ENCODE measurements around the gene CTDSP1. TPM values are rescaled to one million over a fixed set of nuclear protein-coding genes. Genes with fewer than 3 reads are reported as not detected.

CTDSP1 gene
- total and polyA plus RNA-seq, 2 donors (not counting 1 experiment from before 2014, with no cell fraction given): 99.8 to 207 TPM

DNA sequence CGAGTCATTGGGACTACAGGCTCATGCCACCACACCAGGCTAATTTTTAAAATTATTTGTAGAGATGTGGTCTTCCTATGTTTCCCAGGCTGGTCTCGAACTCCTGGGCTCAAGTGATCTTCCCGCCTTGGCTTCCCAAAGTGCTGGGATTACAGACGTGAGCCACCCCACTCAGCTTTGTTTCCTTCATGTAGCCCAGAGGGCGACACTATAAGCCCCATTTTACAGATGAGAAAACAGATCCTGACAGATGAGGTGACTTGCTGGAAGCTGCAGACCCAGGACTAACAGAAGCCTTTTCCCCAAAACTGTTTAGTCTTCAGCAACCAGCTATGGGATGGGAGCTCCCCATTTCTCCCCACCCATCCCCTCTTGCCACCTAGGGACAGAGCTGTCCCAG lies 7.2 kb upstream of the CTDSP1 start:
- Mint-ChIP-seq H3K4me1 (peaks cover 36% of the 10 kb centered on the region), H3K4me3 (no peak overlapping the region), H3K27ac (peak overlapping the region; percentile 20), H3K9me3 (ENCODE audit: insufficient read depth) (no peaks in the 10 kb centered on the region), H3K27me3 (no peaks in the 10 kb centered on the region)
- H3K79me2 ChIP-seq (ENCODE audit: control insufficient read depth, insufficient read depth, low read length): no peaks in the 10 kb centered on the region
- CTCF ChIA-PET: interaction anchor here (1.0 to 6.8 kb wide), 8 partner anchors 15 to 167 kb away, joined by 3 to 77 read pairs (median 6); partner anchors contain the start of genes AAMP, CATIP and PNKD
- no peak overlapping the region for H3K27ac ChIP-seq (ENCODE audit: low read length in 2 of 2)
- H3K4me2 ChIP-seq (replicated peaks; ENCODE audit: low read depth, low read length, poor library complexity, severe bottlenecking): no peak overlapping the region
- H3K9ac ChIP-seq (ENCODE audit: low read length): no peak overlapping the region
- ATAC-seq (ENCODE audit: low read depth): no peak
- H3K4me1 ChIP-seq (ENCODE audit: control insufficient read depth in 2 of 2, insufficient read depth in 2 of 2, low read length in 2 of 2): peaks cover 23 to 45% of the 10 kb centered on the region in 2 donors
- no peaks in the 10 kb centered on the region for H3K36me3 ChIP-seq (replicated peaks in 1 of 2; ENCODE audit: control extremely low read depth in 1 of 2, control insufficient read depth in 1 of 2, extremely low read depth in 1 of 2, insufficient read depth in 2 of 2, low read length in 1 of 2)
- POLR2A ChIA-PET: no interaction called here
- peak overlapping the region; percentile 27 for H2AFZ ChIP-seq (ENCODE audit: insufficient read depth, low read depth, low read length, poor library complexity, severe bottlenecking)
- no peak for DNase-seq
- peaks cover 0 to 17% (median 0%) of the 10 kb centered on the region in 3 donors for H3K9me3 ChIP-seq (ENCODE audit: control extremely low read depth in 1 of 3, control insufficient read depth in 2 of 3, insufficient read depth in 1 of 3, low read length in 2 of 3)
- WGBS (ENCODE audit: insufficient coverage): 85% methylated on average over 4 of the region's 5 CpGs
- TF ChIP-seq, protein P1, sequence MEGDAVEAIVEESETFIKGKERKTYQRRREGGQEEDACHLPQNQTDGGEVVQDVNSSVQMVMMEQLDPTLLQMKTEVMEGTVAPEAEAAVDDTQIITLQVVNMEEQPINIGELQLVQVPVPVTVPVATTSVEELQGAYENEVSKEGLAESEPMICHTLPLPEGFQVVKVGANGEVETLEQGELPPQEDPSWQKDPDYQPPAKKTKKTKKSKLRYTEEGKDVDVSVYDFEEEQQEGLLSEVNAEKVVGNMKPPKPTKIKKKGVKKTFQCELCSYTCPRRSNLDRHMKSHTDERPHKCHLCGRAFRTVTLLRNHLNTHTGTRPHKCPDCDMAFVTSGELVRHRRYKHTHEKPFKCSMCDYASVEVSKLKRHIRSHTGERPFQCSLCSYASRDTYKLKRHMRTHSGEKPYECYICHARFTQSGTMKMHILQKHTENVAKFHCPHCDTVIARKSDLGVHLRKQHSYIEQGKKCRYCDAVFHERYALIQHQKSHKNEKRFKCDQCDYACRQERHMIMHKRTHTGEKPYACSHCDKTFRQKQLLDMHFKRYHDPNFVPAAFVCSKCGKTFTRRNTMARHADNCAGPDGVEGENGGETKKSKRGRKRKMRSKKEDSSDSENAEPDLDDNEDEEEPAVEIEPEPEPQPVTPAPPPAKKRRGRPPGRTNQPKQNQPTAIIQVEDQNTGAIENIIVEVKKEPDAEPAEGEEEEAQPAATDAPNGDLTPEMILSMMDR (IDR thresholded peaks at IDR 0.05): no peak
- TF ChIP-seq EZH2 (IDR thresholded peaks at IDR 0.05; ENCODE audit: borderline replicate concordance, insufficient read depth, low read depth, low read length, poor library complexity, severe bottlenecking): no peak
- H3K27me3 ChIP-seq (replicated peaks in 1 of 4; ENCODE audit: control extremely low read depth in 1 of 4, control insufficient read depth in 3 of 4, insufficient read depth in 4 of 4, low read length in 3 of 4): peaks cover 0 to 7% (median 0%) of the 10 kb centered on the region in 4 experiments
- H4K20me1 ChIP-seq (ENCODE audit: control insufficient read depth, insufficient read depth, low read length, poor library complexity, severe bottlenecking): no peaks in the 10 kb centered on the region
- intact Hi-C loops (cut with micrococcal nuclease): no loop called here
- H3K4me3 ChIP-seq (ENCODE audit: control extremely low read depth in 1 of 5, extremely low read depth in 1 of 5, insufficient read depth in 1 of 5, low read depth in 2 of 5, low read length in 4 of 5): no peak overlapping the region

DNA sequence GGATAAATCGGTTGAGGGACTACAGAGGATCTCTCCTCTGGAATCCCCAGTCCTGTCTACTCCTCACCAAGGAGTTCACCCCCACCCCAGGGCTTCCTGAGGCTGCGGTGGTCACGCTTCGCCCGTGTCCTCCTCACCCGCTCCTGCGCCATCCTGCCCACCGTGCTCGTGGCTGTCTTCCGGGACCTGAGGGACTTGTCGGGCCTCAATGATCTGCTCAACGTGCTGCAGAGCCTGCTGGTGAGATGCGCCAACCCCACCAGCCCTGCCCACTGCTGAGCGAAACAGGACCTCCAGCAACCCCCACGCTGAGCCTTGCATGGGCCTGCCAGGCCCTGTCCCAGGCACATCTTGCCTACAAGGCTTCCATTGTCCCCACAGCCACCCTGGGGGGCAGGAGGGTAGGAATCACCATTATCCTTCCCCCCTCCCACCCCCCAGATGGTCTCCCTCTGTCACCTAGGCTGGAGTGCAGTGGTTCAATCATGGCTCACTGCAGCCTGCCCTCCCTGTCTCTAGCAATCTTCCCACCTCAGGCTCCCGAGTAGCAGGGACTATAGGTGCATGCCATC lies 6.7 kb upstream of the CTDSP1 start:
- no peaks in the 10 kb centered on the region for H3K9me3 Mint-ChIP-seq (ENCODE audit: insufficient read depth)
- Histone ChIP-seq H3K27ac (ENCODE audit: low read length in 2 of 2) (no peak overlapping the region), H3K79me2 (ENCODE audit: control insufficient read depth, insufficient read depth, low read length) (no peaks in the 10 kb centered on the region), H2AFZ (ENCODE audit: insufficient read depth, low read depth, low read length, poor library complexity, severe bottlenecking) (peak overlapping the region; percentile 27), H3K9me3 (ENCODE audit: control extremely low read depth in 1 of 3, control insufficient read depth in 2 of 3, insufficient read depth in 1 of 3, low read length in 2 of 3) (peaks cover 0 to 16% (median 0%) of the 10 kb centered on the region in 3 donors), H3K4me2 (replicated peaks; ENCODE audit: low read depth, low read length, poor library complexity, severe bottlenecking) (no peak overlapping the region), H3K36me3 (replicated peaks in 1 of 2; ENCODE audit: control extremely low read depth in 1 of 2, control insufficient read depth in 1 of 2, extremely low read depth in 1 of 2, insufficient read depth in 2 of 2, low read length in 1 of 2) (no peaks in the 10 kb centered on the region), H3K4me1 (ENCODE audit: control insufficient read depth in 2 of 2, insufficient read depth in 2 of 2, low read length in 2 of 2) (peaks cover 25 to 46% of the 10 kb centered on the region in 2 donors), H3K27me3 (replicated peaks in 1 of 4; ENCODE audit: control extremely low read depth in 1 of 4, control insufficient read depth in 3 of 4, insufficient read depth in 4 of 4, low read length in 3 of 4) (peaks cover 0 to 5% (median 0%) of the 10 kb centered on the region in 4 experiments), H3K4me3 (ENCODE audit: control extremely low read depth in 1 of 5, extremely low read depth in 1 of 5, insufficient read depth in 1 of 5, low read depth in 2 of 5, low read length in 4 of 5) (no peak overlapping the region), H3K9ac (ENCODE audit: low read length) (no peak overlapping the region), H4K20me1 (ENCODE audit: control insufficient read depth, insufficient read depth, low read length, poor library complexity, severe bottlenecking) (no peaks in the 10 kb centered on the region)
- TF ChIP-seq EZH2 (IDR thresholded peaks at IDR 0.05; ENCODE audit: borderline replicate concordance, insufficient read depth, low read depth, low read length, poor library complexity, severe bottlenecking): no peak
- TF ChIP-seq, protein P1 (IDR thresholded peaks at IDR 0.05): no peak
- H3K4me3 Mint-ChIP-seq: no peak overlapping the region
- ATAC-seq (ENCODE audit: low read depth): no peak
- H3K4me1 Mint-ChIP-seq: peaks cover 39% of the 10 kb centered on the region
- POLR2A ChIA-PET: no interaction called here
- intact Hi-C loops (cut with micrococcal nuclease): no loop called here
- 35% methylated on average over 15 of the region's 16 CpGs for WGBS (ENCODE audit: insufficient coverage)
- DNase-seq: no peak
- H3K27me3 Mint-ChIP-seq: no peaks in the 10 kb centered on the region
- CTCF ChIA-PET: interaction anchor here (0.6 to 6.8 kb wide), 12 partner anchors 16 to 167 kb away, joined by 3 to 77 read pairs (median 6); partner anchors contain the start of genes AAMP, CATIP and PNKD
- peak overlapping the region; percentile 37 for H3K27ac Mint-ChIP-seq

Measured in B cell (primary cell).